Activated naive CD4-positive, alpha-beta T cell treated with Interleukin-2 at 50 U/mL for 16 hours (primary cell): Measurements from ENCODE around the gene CFAP251.
"Not testable (repeated sequence)": the region's sequence is repeated elsewhere in the genome, so short reads cannot be mapped to it uniquely, and the experiment has no call there.

Experiments used
- DNase-seq: peaks from one replicate; pipeline ENCODE4 v3.0.0-alpha.2; 2020

Gene CFAP251, protein sequence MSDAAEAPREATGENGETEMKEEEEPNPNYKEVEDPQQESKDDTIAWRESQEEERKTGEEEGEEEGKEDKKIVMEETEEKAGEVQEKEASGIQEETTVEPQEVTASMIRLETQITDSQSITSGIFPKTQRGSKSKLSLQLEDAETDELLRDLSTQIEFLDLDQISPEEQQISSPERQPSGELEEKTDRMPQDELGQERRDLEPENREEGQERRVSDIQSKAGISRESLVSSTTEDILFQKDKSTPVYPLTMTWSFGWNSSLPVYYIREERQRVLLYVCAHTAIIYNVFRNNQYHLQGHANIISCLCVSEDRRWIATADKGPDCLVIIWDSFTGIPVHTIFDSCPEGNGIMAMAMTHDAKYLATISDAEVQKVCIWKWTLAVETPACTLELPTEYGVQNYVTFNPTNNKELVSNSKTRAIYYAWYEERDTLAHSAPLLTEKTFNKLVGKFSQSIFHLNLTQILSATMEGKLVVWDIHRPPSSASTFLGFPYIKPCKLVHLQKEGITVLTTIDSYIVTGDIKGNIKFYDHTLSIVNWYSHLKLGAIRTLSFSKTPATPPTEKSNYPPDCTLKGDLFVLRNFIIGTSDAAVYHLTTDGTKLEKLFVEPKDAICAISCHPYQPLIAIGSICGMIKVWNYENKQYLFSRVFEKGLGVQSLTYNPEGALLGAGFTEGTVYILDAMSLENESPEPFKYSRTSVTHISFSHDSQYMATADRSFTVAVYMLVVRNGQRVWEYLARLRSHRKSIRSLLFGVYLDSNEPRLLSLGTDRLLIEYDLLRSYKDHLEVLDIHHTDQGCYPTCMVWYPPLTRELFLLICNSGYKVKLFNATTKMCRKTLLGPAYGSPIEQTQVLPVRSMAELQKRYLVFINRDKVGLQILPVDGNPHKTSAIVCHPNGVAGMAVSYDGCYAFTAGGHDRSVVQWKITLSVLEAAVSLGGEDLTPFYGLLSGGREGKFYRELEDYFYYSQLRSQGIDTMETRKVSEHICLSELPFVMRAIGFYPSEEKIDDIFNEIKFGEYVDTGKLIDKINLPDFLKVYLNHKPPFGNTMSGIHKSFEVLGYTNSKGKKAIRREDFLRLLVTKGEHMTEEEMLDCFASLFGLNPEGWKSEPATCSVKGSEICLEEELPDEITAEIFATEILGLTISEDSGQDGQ

DNA sequence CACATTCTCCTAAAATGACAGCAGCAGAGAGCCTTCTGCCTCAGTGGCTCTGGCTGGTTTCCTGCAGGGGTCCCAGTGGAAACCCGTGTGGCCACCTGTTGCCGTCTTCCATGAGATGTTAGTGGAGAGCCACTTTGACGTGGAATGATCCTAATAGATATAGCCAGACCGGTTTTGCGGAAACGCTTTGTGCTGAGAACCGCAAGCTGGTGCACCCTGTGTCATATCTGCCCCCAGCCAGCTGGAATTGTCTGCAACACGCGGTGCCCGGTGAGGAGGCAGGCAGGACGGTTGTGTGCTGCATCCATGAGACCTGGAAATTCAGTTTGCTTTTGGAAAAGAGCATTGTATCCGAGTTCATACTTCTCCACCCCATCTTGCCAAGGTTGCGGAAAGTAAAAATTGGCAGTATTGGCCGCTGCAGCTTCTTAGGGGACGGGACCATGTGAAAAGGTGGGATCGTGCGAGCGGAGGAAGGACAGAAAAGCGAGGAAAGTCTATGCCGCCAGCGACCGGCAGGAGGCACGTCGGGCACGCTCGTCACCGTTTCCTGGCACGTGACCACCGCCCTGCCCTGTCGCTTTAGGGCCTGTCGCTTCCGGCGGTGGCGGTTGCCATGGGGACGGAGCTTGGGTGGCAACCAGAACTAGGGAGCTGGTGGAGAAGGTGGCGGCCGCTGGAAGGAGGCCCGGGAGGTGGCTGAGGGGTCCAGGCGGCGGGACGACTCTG, at the start of gene CFAP251:
Gene CFAP251 (plus strand): TSS at position 643 of the 729 bp plus-strand sequence. CDS start 2,714 bp downstream, outside the sequence.
- peak; percentile 93 for DNase-seq

DNA sequence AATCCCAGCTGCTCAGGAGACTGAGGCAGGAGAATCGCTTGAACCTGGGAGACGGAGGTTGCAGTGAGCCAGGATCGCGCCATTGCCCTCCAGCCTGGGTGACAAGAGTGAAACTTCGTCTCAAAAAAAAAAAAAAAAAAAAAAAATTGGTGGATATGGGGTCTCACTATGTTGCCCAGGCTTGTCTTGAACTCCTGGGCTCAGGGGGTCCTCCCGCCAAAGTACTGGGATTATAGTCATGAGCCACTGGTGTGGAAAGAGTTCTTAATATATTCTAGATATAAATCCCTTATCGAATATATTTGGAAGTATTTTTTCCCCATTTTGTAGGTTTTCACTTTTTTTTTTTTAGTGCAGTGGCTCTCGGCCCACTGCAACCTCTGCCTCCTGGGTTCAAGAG, 49.2 kb upstream of the CFAP251 start:
- not testable (repeated sequence) for DNase-seq

DNA sequence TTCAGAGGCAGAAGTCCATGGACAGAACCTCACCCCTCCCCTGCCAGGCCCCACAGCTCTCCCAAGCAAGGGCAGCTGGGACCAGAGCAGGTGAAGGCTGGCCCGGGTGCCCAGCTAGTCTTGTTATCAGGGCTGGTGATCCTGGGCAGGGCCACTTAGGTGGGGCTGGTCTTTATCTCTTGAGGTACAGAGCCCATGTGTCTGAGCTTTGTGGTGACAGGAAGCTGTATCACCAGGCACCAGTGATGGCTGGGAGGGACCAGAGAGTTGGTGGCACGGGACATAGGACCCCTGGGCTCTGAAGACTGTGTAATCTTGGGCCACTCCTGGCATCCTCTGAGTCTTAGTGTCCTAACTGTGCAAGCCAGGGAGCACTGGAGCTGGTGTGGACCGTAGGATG, 46.9 kb upstream of the CFAP251 start:
- no peak for DNase-seq

DNA sequence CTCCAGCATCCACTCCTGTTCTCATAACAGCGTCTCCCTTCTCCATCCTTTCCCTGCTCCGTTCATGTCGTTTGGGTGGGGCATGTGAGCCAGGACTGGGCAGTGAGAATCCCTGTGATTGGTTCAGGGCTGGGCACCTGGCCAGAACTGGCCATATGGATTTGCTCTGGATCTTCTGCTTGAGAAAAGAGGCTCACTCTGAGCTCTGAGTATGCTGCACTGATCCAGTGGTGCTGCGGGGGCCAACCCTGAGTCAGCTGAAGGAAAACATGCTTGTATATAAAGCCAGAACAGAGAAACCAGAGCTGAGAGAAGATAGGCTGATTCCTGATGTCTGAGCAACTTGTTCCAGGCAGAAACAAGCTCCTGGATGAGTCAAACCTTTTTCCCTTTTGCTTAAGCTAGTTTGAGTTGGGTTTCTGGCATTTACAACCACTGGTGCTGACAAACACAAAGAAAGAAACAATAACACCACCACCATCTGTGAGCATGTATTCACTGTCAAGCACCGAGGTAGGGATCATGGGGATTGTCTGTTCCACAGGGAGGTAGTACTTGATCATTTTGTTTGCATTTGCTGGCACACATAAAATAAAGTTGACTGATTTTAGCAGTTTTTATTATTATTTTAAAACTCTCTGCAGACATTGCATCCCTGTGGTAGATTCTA, 45.7 kb upstream of the CFAP251 start:
- no peak for DNase-seq

DNA sequence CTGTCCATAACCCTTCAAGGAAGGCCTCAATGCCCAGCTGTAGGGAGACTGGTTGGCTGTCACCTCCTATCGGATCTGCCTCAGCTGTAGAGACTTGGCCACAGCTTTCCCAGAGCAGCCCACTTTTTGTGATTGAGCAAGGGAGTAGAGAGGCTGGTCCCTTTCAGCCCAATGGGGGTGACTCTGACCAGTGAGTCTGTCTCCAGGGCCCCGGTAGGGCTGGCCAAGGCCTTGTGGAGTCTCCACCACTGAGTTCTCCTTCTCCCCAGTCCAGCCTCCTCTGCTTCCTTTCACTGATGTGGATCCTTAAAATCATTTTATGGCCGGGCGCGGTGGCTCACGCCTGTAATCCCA, 45.2 kb upstream of the CFAP251 start:
- DNase-seq = no peak

DNA sequence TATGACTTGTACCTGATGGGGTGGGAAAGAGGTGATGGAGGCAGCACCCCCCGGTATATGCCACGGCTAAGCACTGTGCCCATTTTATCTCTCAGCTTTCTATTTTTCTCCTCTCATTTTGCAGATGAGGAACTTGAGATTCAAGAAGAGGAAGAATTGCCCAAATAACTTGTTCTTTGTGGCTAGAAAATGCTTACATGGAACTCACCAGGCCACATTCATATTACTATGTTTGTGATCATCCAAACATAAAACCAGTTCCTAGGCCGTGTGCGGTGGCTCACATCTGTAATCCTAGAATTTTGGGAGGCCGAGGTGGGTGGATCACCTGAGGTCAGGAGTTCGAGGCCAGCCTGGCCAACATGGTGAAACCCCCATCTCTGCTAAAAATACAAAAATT, 44.3 kb upstream of the CFAP251 start:
- no peak for DNase-seq

DNA sequence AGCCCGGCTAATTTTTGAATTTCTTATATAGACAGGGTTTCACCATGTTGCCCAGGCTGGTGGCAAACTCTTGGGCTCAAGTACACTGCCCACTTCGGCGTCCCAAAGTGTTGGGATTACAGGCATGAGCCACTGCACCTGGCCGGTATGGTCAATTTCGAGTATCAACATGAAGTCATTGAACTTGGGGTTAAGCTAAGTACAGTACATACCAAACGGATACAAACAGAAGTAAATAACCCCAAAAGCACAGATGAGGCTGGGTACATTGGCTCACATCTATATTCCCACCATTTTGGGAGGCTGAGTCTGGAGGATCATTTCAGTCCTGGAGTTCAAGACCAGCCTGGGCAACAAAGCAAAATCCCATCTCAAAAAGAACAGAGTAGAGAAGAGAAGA, 42.8 kb upstream of the CFAP251 start:
- DNase-seq = no peak

DNA sequence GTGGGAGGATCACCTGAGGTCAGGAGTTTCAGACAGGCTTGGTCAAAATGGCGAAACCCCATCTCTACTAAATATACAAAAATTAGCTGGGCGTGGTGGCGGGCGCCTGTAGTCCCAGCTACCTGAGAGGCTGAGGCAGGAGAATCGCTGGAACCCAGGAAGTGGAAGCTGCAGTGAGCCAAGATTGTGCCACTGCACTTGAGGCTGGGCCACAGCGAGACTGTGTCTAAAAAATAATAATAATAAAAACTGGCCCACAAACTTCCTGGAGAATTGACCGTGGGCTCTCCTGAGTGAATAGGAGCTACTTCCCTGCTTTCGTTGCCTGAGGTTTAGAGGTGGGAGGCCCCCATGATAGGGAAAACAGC, 42.3 kb upstream of the CFAP251 start:
- not testable (repeated sequence) for DNase-seq

DNA sequence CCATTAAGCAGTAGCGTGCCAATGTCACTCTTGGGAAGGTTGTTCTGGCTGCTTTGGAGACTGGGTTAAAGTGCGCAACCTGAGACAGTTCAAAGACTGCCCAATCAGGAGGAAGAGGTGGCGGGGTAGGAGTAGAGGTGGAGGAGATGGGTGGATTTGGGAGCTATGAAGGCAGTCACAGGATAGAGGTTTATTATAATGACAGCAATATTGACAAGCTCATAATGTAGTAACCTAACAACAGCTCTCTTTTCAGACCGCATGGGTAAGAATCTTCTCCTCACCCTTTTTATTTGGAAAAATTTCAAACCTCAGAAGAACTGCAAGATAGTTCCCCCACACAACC, 35.1 kb upstream of the CFAP251 start:
- no peak for DNase-seq

DNA sequence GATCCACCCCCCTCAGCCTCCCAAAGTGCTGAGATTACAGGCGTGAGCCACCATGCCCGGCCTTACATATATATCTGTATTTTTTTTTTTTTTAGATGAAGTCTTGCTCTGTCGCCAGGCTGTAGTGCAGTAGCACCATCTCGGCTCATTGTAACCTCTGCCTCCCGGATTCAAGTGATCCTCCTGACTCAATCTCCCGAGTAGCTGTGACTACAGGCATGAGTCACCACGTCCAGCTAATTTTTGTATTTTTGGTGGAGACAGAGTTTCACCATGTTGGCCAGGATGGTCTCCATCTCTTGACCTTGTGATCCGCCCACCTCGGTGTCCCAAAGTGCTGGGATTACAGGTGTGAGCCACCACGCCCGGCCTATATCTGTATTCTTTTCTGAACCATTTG, 33.3 kb upstream of the CFAP251 start:
- not testable (repeated sequence) for DNase-seq

DNA sequence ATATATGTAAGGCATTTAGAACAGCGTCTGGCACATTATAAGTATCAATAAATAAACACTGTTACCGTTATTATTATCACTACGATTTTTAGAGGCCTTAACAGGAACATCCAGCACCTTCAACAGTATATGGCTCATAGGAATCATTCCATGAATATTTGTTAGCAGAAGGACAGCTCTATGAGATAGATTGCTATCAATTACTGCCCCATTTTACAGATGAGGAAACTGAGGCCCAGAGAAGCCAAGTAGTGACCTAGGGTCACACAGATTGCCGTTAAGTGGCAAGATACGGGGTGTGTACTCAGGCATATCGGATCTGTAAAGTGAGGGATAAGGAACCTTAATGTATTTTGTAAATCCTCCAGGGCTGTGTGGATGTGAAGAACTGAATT, 30.3 kb upstream of the CFAP251 start:
- no peak for DNase-seq

DNA sequence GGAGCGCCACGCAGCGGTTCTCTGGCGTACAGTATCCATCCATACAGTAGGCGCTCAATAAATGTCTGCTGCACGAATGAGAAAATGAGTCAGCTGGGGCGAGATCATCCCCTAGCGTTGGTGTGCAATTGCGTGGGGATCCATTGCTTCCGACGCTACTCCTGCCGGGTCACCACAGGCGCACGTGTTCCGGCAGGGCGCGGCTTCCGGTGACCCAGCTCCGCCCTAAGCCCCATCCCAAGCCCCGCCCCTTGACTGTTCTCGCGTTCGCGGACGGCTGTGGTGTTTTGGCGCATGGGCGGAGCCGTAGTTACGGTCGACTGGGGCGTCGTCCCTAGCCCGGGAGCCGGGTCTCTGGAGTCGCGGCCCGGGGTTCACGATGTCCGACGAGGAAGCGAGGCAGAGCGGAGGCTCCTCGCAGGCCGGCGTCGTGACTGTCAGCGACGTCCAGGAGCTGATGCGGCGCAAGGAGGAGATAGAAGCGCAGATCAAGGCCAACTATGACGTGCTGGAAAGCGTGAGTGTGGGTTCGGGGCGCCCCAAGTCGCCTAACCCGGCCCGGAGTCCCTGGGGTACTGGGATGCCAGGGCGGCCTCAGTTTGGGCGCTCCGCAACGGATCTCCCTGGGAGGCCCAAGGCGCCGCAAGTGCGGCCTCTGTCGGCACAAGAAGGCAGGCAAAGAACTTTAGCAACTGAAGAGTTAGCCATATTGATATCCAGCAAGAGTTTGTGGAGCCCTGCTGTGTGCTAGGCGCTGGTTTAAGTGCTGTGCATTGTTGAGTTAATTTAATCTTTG, 29.7 kb upstream of the CFAP251 start, which contains the start of gene PSMD9:
Gene PSMD9 (plus strand): TSS at position 313 of the 796 bp plus-strand sequence. CDS start 67 bp downstream, at position 380.
- DNase-seq = peak; percentile 99

DNA sequence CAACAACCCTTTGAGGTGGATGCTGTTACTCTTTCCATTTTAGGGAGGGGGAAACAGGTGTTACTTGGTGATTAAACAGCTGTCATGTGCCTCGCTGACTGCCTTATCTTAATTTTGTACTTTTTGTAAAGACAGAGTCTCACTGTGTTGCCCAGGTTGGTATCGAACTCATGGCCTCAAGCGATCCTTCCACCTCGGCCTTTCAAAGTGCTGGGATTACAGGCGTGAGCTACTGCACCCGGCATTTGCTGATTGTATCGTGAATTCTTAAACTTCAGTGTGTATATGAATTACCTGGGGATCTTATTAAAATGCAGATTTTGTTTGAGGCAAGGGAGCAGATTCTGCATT, 29.1 kb upstream of the CFAP251 start:
- DNase-seq = no peak

DNA sequence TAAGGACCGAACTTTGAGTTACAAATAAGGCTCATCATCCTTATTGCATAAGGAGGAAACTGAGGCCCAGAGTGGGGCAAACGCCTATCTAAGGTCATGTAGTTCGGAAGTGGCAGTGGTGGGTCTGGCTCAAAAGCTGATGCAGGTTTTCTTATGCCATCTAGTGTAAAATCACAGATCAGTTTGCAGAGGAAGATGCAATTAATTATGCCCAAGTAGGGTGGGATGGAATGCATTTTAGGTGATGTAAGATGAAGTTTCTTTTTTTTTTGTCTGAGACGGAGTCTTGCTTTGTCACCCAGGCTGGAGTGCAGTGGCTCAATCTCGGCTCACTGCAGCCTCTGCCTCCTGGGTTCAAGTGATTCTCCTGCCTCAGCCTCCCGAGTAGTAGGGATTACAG, 28.7 kb upstream of the CFAP251 start:
- DNase-seq = not testable (repeated sequence)

DNA sequence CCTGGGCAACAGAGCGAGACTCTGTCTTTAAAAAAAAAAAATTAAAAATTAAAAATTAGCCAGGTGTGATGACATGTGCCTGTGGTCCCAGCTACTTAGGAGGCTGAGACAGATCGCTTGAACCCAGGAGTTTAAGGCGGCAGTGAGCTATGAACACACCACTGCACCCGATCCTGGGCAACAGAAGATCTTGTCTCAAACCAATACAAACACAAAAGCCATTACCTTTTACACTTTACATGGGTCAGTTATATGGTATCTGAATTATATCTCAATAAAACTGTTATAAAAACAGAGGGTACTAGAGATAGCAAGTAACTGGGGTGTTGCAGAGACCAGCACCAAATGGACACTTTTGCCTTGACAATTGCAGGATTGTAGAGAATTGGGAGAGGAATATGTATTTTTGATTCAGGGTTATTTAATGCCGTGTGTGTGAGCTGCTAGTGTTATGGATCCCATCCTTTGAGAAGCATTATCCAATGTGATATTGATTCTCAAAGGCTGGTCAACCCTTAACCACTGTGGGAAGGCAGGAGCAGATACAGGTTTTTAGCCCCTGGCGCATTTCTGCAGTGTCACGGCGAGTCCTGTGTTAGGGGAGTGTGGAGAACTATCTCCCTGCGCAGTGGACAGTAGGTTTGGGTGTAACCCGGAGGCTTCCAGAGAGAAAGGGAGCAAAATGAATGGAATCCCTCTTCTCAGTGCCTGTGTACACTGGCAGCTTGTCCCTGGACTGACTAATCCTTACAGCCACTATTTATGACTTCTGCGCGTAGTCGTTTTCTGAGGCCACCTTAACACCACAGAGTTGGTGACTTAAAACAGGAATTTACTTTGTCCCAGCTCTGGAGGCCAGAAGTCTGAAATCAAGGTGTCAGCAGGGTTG, 25.5 kb upstream of the CFAP251 start:
- no peak for DNase-seq

DNA sequence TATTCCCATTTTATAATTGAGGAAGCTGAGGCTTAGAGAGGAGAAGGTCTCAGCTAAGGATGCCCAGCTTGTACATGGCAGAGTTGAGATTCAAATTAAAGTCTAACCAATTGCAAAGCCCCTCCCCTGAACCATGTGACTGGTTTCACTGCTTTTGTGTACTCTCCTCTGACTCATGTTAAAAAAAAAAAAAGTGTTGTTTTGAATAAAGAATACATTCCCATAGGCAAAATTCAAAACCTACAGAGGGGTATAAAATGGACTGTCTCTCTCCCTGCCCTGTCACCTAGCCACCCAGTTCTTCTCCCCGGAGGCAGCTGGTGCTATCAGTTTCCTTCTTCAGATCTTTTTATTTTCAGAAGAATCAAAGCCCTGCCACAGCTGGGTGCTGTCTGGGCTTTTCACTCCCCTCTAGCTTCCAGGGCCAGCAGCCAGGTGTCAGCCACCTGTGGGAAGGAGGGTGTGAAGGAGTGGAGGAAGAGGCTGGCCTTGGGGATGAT, 24.4 kb upstream of the CFAP251 start:
- DNase-seq = peak; percentile 14

DNA sequence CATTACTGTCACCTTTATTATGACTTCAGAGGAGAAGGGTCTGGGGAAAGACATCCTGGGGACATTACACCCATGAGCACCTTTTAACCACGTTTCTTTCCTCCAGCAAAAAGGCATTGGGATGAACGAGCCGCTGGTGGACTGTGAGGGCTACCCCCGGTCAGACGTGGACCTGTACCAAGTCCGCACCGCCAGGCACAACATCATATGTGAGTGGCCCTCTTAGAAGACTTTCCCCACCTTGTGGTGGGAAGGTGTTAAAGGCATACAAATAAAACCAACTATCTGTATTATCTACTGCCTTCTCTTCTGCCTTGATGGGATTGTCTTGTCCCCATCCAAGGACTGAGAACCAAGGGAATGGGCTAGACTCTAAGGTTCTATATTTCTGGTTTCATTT, 23.8 kb upstream of the CFAP251 start:
- DNase-seq = no peak

DNA sequence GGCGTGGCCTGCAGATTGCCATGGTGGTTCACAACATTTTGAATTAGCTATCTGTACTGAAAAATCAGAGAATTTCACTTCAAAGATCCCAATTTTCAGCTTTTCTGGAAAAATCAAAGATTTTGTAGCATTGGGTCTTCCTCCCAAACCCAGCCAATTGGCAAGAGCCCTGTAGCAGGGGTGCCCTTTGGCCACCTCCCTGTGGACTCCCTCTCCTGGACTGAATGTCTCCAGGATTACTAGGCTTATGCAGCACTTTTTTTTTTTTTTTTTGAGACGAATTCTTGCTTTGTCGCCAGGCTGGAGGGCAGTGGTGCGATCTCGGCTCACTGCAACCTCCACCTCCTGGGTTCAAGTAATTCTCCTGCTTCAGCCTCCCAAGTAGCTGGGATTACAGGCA, 20.1 kb upstream of the CFAP251 start:
- DNase-seq = no peak

DNA sequence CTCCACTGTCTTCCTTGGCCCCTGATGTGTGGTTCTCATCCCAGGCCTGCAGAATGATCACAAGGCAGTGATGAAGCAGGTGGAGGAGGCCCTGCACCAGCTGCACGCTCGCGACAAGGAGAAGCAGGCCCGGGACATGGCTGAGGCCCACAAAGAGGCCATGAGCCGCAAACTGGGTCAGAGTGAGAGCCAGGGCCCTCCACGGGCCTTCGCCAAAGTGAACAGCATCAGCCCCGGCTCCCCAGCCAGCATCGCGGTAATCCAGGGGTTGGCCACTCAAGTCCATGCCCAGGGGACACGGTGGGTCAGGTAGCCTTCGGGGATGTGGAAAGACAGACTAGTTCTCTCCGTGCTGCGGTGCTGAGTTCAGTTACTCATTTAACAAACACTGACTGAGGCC, 18.8 kb upstream of the CFAP251 start:
- DNase-seq = no peak

DNA sequence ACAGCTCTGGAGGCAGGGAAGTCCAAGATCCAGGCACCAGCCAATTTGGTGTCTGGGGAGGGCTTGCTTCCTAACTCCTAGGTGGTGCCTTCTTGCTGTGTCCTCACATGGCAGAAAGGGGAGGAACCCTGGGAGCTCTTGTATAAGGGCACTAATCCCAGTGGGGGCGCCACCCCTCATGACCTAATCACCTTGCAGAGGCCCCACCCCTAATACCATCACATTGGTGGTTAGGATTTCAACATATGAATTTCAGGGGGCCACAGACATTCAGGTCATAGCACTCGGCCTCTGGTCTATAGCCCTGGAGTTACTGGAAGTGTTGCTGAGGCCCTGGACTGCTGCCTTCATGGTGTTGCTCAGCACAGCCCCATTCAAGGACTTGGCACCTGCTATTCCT, 15.2 kb upstream of the CFAP251 start:
- DNase-seq = no peak
